Suppressor macrophage treated with lipopolysaccharide for 4 hours (primary cell): ENCODE measurements around the gene VWA1.
"Not testable (repeated sequence)": the region's sequence is repeated elsewhere in the genome, so short reads cannot be mapped to it uniquely, and the experiment has no call there.

ENCODE experiments used
- DNase-seq: peaks from one replicate; pipeline ENCODE4 v3.0.0-alpha.2; 2020

Gene VWA1

GRCh38 chr1:1437033-1437903 is 1.8 kb downstream of the VWA1 start:
- no peak for DNase-seq

- peak; percentile 38 for DNase-seq
These were observed 2.5 kb downstream of the VWA1 start for GRCh38 chr1:1437904-1438376.

GRCh38 chr1:1438531-1439381 is 3.3 kb downstream of the VWA1 start:
- no peak for DNase-seq

GRCh38 chr1:1439546-1440261 is 4.2 kb downstream of the VWA1 start:
- DNase-seq, result no peak

- no peak for DNase-seq
These were observed 4.9 kb downstream of the VWA1 start for GRCh38 chr1:1440262-1441001.

- peak; percentile 70 for DNase-seq
These were observed 5.8 kb downstream of the VWA1 start for GRCh38 chr1:1441002-1441888.

- DNase-seq, result no peak
These were observed 6.7 kb downstream of the VWA1 start for GRCh38 chr1:1442069-1442770.

- DNase-seq, result not testable (repeated sequence)
These were observed 11.1 kb downstream of the VWA1 start for GRCh38 chr1:1446631-1447030.

GRCh38 chr1:1449099-1449739 is 13.7 kb downstream of the VWA1 start, which contains the start of gene ATAD3C:
Gene ATAD3C (plus strand): TSS chr1:1449689. CDS start chr1:1450684, 995 bp downstream.
- DNase-seq, result no peak

GRCh38 chr1:1450616-1451015 is 15.1 kb downstream of the VWA1 start:
- DNase-seq, result not testable (repeated sequence)

GRCh38 chr1:1451696-1452364 is 16.3 kb downstream of the VWA1 start:
- no peak for DNase-seq

- not testable (repeated sequence) for DNase-seq
These were observed 16.9 kb downstream of the VWA1 start for GRCh38 chr1:1452365-1452739.

- no peak for DNase-seq
These were observed 17.4 kb downstream of the VWA1 start for GRCh38 chr1:1452882-1453281.

- not testable (repeated sequence) for DNase-seq
These were observed 19.0 kb downstream of the VWA1 start for GRCh38 chr1:1454286-1455056.

- DNase-seq, result no peak
These were observed 19.9 kb downstream of the VWA1 start for GRCh38 chr1:1455366-1455884.

- DNase-seq, result not testable (repeated sequence)
These were observed 20.4 kb downstream of the VWA1 start for GRCh38 chr1:1455934-1456333.

- DNase-seq, result not testable (repeated sequence)
These were observed 21.3 kb downstream of the VWA1 start for GRCh38 chr1:1456683-1457255.

- not testable (repeated sequence) for DNase-seq
These were observed 23.7 kb downstream of the VWA1 start for GRCh38 chr1:1459156-1459555.
